ENCODE data around the gene GRIN2C.

GRCh38 chr17:74859459-74860228 is at the start of gene GRIN2C:
- TF ChIP-seq CTCF (IDR thresholded peaks at IDR 0.05) = no peak
- no peak for TF ChIP-seq POLR2A (IDR thresholded peaks at IDR 0.05)
